SK-N-SH (cell line): ENCODE data around the gene GRM8. TPM values are rescaled to one million over a fixed set of nuclear protein-coding genes. Genes with fewer than 3 reads are reported as not detected.

ENCODE experiments used
- CTCF ChIA-PET: fragments of 300-600, 350-600 bp; formaldehyde crosslinking; extraction: SDS; loops from one replicate; lab custom pipeline; 2021; lab: Yijun Ruan, JAX
- POLR2A ChIA-PET: fragments of 350-600 bp; sonication (Branson Sonifier 250); formaldehyde crosslinking; extraction: SDS; loops from one replicate; lab custom pipeline; 2020; ENCODE audit warnings: antibody characterized with exemption, inconsistent platforms; lab: Yijun Ruan, JAX
- DNase-seq: peaks from one replicate; pipeline ENCODE4 v3.0.0; 2012
- H2AFZ ChIP-seq: fragments of 200-600 bp; sonication (generic); 2 replicates; pipeline ENCODE4 v1.8.1; 2016; ENCODE audit warnings: antibody characterized with exemption, mild to moderate bottlenecking, low read depth
- H3F3A ChIP-seq: fragments of 200-600 bp; sonication (generic); replicated peaks from 2 replicates; pipeline ENCODE3; 2016; ENCODE audit warnings: antibody characterized with exemption, mild to moderate bottlenecking; ENCODE audit not compliant: insufficient read depth
- H3K27ac ChIP-seq, 2 experiments: fragments of 200-500 bp in 1 of 2; fragments of 200-600 bp in 1 of 2; sonication (Bioruptor generic) in 1 of 2; sonication (generic), shearing (Covaris generic) in 1 of 2; 2 replicates each; pipeline versions ENCODE4 v1.5.1 to v1.6.1; 2014 to 2016; ENCODE audit warnings: low read depth in 2 of 2, inconsistent platforms in 1 of 2, low read length in 1 of 2, mild to moderate bottlenecking in 1 of 2, mixed read lengths in 1 of 2
- H3K27me3 ChIP-seq: fragments of 200-600 bp; sonication (generic), shearing (Covaris generic); 2 replicates; pipeline ENCODE4 v1.6.1; 2016; ENCODE audit warnings: mixed run types; ENCODE audit not compliant: insufficient read depth
- H3K36me3 ChIP-seq, 2 experiments: fragments of 200-500 bp in 1 of 2; fragments of 200-600 bp in 1 of 2; sonication (Bioruptor generic) in 1 of 2; sonication (generic) in 1 of 2; replicated peaks in 1 of 2; 2 replicates each; pipeline versions ENCODE3 to v1.5.1; 2014 to 2016; ENCODE audit warnings: low read length in 1 of 2, mild to moderate bottlenecking in 1 of 2; ENCODE audit not compliant: insufficient read depth in 2 of 2, control insufficient read depth in 1 of 2
- H3K4me1 ChIP-seq, 2 experiments: fragments of 200-500 bp in 1 of 2; fragments of 200-600 bp in 1 of 2; sonication (Bioruptor generic) in 1 of 2; sonication (generic), shearing (Covaris generic) in 1 of 2; 2 replicates each; pipeline versions ENCODE4 v1.5.1 to v1.6.1; 2014 to 2016; ENCODE audit warnings: low read depth in 1 of 2, low read length in 1 of 2, mixed run types in 1 of 2; ENCODE audit not compliant: insufficient read depth in 2 of 2, control insufficient read depth in 1 of 2
- H3K4me2 ChIP-seq: fragments of 200-600 bp; sonication (generic), shearing (Covaris generic); 2 replicates; pipeline ENCODE4 v1.6.1; 2017; ENCODE audit warnings: mixed run types
- H3K4me3 ChIP-seq, 2 experiments: fragments of 200-500 bp in 1 of 2; fragments of 200-600 bp in 1 of 2; sonication (Bioruptor generic) in 1 of 2; sonication (generic), shearing (Covaris generic) in 1 of 2; 2 replicates each; pipeline versions ENCODE4 v1.5.1 to v1.8.1; 2014 to 2016; ENCODE audit warnings: low read depth in 2 of 2, inconsistent platforms in 1 of 2, low read length in 1 of 2, mild to moderate bottlenecking in 1 of 2, mixed read lengths in 1 of 2, moderate library complexity in 1 of 2
- H3K79me2 ChIP-seq: fragments of 200-600 bp; sonication (generic); 2 replicates; pipeline ENCODE4 v1.8.1; 2017; ENCODE audit warnings: mild to moderate bottlenecking; ENCODE audit not compliant: insufficient read depth
- H3K9ac ChIP-seq: fragments of 200-600 bp; sonication (generic); 2 replicates; pipeline ENCODE4 v1.6.1; 2017; ENCODE audit warnings: mixed run types
- H3K9me2 ChIP-seq: fragments of 200-600 bp; sonication (generic); 2 replicates; pipeline ENCODE4 v1.6.1; 2017; ENCODE audit warnings: mixed run types
- H3K9me3 ChIP-seq: fragments of 200-600 bp; sonication (generic); 2 replicates; pipeline ENCODE4 v1.6.1; 2017; ENCODE audit warnings: mixed run types, mild to moderate bottlenecking, moderate library complexity
- H4K20me1 ChIP-seq: fragments of 200-600 bp; sonication (generic); 2 replicates; pipeline ENCODE4 v1.6.1; 2017; ENCODE audit warnings: mild to moderate bottlenecking, mixed run types; ENCODE audit not compliant: insufficient read depth
- CHD2 ChIP-seq: fragments of 150-350 bp; IDR thresholded peaks from 2 replicates; pipeline ENCODE4 v1.6.1; 2018; ENCODE audit warnings: low read length; ENCODE audit not compliant: partially characterized antibody
- CTCF ChIP-seq: fragments of 200-600 bp; sonication (generic); IDR thresholded peaks from 2 replicates; pipeline ENCODE4 v1.6.1; 2017; ENCODE audit warnings: antibody characterized with exemption, mild to moderate bottlenecking, moderate library complexity
- ELF1 ChIP-seq: IDR thresholded peaks from 2 replicates; pipeline ENCODE4 v1.4.0; 2012
- EP300 ChIP-seq, 2 experiments: IDR thresholded peaks; 2 replicates each; pipeline versions ENCODE4 v1.4.0 to v1.6.1; 2012; ENCODE audit warnings: borderline replicate concordance in 1 of 2, low read depth in 1 of 2, low read length in 1 of 2
- EZH2phosphoT487 ChIP-seq: fragments of 200-600 bp; sonication (generic); IDR thresholded peaks from 2 replicates; pipeline ENCODE4 v1.6.1; 2017; ENCODE audit warnings: low read depth, mixed run types, mild to moderate bottlenecking, antibody characterized with exemption, moderate library complexity, borderline replicate concordance
- GATA2 ChIP-seq: sonication (generic); formaldehyde crosslinking; IDR thresholded peaks from 2 replicates; pipeline ENCODE4 v1.5.0; 2020; ENCODE audit warnings: mild to moderate bottlenecking, missing genetic modification reagents
- IRF3 ChIP-seq: fragments of 150-350 bp; IDR thresholded peaks from 2 replicates; pipeline ENCODE4 v1.6.1; 2016; ENCODE audit warnings: mild to moderate bottlenecking, low read depth, low read length
- JUND ChIP-seq: IDR thresholded peaks from 2 replicates; pipeline ENCODE4 v1.4.0; 2012
- MAX ChIP-seq: IDR thresholded peaks from 2 replicates; pipeline ENCODE4 v1.4.0; 2012; ENCODE audit warnings: low read depth
- PBX3 ChIP-seq: IDR thresholded peaks from 2 replicates; pipeline ENCODE4; 2012
- RXRA ChIP-seq: IDR thresholded peaks from 2 replicates; pipeline ENCODE4 v1.4.0; 2012; ENCODE audit warnings: low read depth, mild to moderate bottlenecking, borderline replicate concordance
- SIN3A ChIP-seq: IDR thresholded peaks from 2 replicates; pipeline ENCODE4 v1.6.1; 2012; ENCODE audit warnings: low read depth, mild to moderate bottlenecking, low read length, moderate library complexity, borderline replicate concordance
- SMC3 ChIP-seq: IDR thresholded peaks from 2 replicates; pipeline ENCODE4 v1.6.1; 2012; ENCODE audit warnings: low read depth, low read length, improper control_type of control experiment
- TCF12 ChIP-seq: IDR thresholded peaks from 2 replicates; pipeline ENCODE4 v1.4.0; 2012
- USF1 ChIP-seq: IDR thresholded peaks from 2 replicates; pipeline ENCODE4 v1.4.0; 2012; ENCODE audit warnings: low read depth, borderline replicate concordance
- polyA plus RNA-seq, 3 experiments: library from polyadenylated mRNA; depleted of rRNA; stranded (reverse); fragments of >200 nt; gene quantifications; 2 replicates each; pipeline ENCODE4 v1.2.3, GENCODE V29; 2012

The GRM8 gene
- polyA plus RNA-seq, 1 of the 3 experiments (the other 2 are of a cell fraction): 0.10 TPM

- Histone ChIP-seq H3K27ac (no peak overlapping the region), H3K36me3 (no peaks in the 10 kb centered on the region), H3K9me2 (no peaks in the 10 kb centered on the region), H4K20me1 (no peaks in the 10 kb centered on the region), H3K9ac (no peak overlapping the region), H3K9me3 (no peaks in the 10 kb centered on the region), H3K4me3 (no peak overlapping the region)
- POLR2A ChIA-PET: no interaction called here
- TF ChIP-seq EP300 (IDR thresholded peaks at IDR 0.05; ENCODE audit: borderline replicate concordance in 1 of 2, low read depth in 1 of 2, low read length in 1 of 2) (no peak), MAX (no peak), GATA2 (CRISPR knock-in tag) (no peak), USF1 (no peak), CHD2 (no peak), EZH2phosphoT487 (no peak), CTCF (no peak), SMC3 (no peak), JUND (no peak), ELF1 (no peak), RXRA (no peak), TCF12 (no peak), IRF3 (no peak), PBX3 (no peak), SIN3A (no peak)
- TF ChIP-seq, all 33 proteins: peak for 0
- Histone ChIP-seq H3K4me1 (no peaks in the 10 kb centered on the region), H2AFZ (no peak overlapping the region), H3K4me2 (no peak overlapping the region), H3K79me2 (no peaks in the 10 kb centered on the region), H3F3A (no peaks in the 10 kb centered on the region), H3K27me3 (no peaks in the 10 kb centered on the region)
- no peak for DNase-seq
- CTCF ChIA-PET: no interaction called here
Measured at GRCh38 chr7:126931581-126931980, 321.2 kb downstream of the GRM8 start.
